ENCODE measurements around the gene PTGIS. TPM values are rescaled to one million over a fixed set of nuclear protein-coding genes. Genes with fewer than 3 reads are reported as not detected.
A peak's percentile ranks its signal among the peaks of the same experiment; 100 is the strongest.

Gene PTGIS
- total RNA-seq, 1 donor from 2014 or later, result 26.9 TPM

DNA sequence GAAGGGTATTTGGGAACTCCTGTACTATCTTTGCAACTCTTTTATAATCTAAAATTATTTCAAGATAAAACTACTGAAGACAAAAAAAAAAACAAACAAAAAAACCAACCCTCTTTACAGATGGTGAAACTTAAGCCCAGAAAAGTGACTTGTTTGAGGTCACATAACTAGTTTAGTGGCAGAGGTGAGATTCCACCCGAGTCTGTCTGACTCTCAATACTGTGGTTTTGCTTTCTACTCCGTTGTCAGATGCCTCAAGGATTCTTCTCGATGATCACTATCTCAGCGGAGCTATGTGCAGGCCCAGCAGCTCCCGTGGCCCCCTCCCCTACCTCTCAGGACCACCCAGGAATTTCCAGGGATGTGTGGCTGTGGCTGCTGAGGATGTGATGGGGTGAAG is 49.4 kb downstream of the PTGIS start:
- DNase-seq, result no peak
- no peak for ATAC-seq (ENCODE audit: poor library complexity)
- intact Hi-C loops (cut with DNase I), result no loop called here

GRCh38 chr20:49517805-49518100 is 50.2 kb downstream of the PTGIS start:
- intact Hi-C loops (cut with DNase I), result no loop called here
- no peak for ATAC-seq (ENCODE audit: poor library complexity)
- DNase-seq, result no peak

DNA sequence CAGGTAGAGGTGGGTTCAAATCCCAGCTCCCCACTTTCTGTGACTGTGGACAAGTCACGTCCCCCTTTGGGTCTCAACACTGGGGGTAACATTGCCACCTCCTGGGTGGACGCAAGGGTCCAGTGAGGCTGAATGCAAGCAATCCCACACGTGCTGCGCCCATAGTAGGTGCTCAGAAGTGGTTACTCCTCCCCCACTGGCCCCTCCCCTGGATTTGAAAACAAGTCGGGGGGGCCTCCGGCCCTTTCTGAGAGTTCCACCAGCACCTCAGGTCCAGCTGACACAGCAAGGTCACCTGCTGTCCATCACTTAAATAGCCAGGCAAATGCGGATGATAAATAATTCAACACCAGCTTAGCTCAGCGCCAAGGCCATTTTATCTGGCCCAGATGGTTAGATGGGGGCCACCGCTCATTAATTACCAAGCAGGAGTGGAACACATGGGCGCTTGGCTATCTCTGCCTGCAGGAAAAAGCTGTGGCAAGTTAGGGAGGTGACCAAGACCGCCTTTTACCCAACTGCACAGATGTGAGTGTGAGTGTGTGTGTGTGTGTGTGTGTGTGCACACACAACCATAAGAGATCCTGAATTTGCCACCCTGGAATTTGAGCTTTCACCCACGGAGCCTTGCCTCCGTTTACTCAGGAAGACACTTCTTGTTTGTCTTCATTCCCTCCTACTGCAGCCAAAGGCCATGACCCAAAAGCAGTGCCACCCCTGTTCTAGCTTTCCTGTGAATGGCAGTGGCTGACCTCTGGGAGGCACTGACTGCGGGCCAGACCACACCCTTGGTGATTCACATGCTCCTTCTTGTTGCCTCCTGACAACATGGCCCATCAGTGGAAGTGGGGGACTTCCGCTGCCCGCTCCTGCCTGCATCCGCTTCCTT is 50.8 kb downstream of the PTGIS start:
- intact Hi-C loops (cut with DNase I), result no loop called here
- no peak for DNase-seq
- no peak for ATAC-seq (ENCODE audit: poor library complexity)

GRCh38 chr20:49515586-49515985 is 52.4 kb downstream of the PTGIS start:
- intact Hi-C loops (cut with DNase I), result no loop called here
- no peak for ATAC-seq (ENCODE audit: poor library complexity)
- DNase-seq, result no peak

DNA sequence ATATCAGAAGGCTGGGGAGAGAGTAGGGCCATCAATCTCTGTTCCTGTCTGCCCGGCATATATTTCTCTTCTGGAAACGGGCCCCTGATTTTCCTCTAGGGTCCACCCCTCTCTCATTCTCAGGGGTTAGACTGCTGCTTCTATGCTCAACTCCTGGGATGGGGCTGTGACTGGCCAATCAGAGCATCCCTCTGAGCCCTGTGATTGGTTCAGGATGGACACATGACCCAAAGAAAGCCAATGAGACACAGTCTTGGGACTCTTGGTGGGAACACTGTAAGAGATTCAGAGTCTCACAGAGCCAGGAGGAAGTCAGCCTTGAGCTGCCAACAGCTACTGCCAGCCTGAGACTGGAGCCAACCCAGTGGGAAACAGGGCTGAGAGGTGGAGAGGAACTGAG is 54.4 kb downstream of the PTGIS start:
- DNase-seq (no peak), ATAC-seq (ENCODE audit: poor library complexity) (no peak)
- intact Hi-C loops (cut with DNase I), result no loop called here

- intact Hi-C loops (cut with DNase I), result no loop called here
- DNase-seq, result no peak
- ATAC-seq (ENCODE audit: poor library complexity), result no peak
Observed at GRCh38 chr20:49513009-49513408, 54.9 kb downstream of the PTGIS start.

DNA sequence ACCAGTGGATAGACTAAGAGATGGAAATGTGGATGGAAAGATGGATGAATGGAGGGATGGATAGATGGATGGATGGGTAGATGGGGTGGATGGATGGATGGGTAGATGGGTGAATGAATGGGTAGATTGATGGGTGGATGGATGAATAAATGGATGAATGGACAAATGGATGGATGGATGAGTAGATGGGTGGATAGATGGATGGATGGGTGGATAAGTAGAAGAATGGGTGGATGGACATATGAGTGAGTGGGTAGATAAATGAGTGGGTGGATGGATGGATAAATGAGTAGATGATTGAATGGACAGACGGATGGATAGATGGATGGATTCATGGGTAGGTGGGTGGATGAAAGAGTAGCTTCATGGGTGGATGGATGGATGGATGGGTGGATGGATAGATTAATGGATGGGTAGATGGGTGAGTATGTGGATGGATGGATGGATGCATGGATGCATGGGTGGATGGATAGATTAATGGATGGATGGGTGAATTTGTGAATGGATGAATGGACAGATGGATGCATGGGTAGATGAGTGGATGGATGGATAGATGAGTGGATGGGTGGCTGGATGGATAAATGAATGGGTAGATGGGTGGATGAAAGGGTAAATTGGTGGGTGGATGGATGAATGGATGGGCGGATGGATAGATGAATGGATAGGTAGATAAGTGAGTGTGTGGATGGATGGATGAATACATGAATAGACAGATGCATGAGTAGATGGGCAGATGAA is 56.0 kb downstream of the PTGIS start:
- ATAC-seq (ENCODE audit: poor library complexity) (no peak), DNase-seq (no peak)
- intact Hi-C loops (cut with DNase I), result no loop called here

- DNase-seq, result peak; percentile 76
- ATAC-seq (ENCODE audit: poor library complexity), result peak; percentile 82
- intact Hi-C loops (cut with DNase I), result no loop called here
Observed at GRCh38 chr20:49510562-49511122, 57.3 kb downstream of the PTGIS start.

- DNase-seq (no peak), ATAC-seq (ENCODE audit: poor library complexity) (no peak)
- intact Hi-C loops (cut with DNase I), result no loop called here
Observed at GRCh38 chr20:49508435-49509199, 59.3 kb downstream of the PTGIS start.

- ATAC-seq (ENCODE audit: poor library complexity) (no peak), DNase-seq (no peak)
- intact Hi-C loops (cut with DNase I), result no loop called here
Observed at GRCh38 chr20:49507741-49508434, 60.0 kb downstream of the PTGIS start.

GRCh38 chr20:49505518-49505917 is 62.4 kb downstream of the PTGIS start:
- no peak for ATAC-seq (ENCODE audit: poor library complexity)
- intact Hi-C loops (cut with DNase I), result no loop called here
- DNase-seq, result no peak

DNA sequence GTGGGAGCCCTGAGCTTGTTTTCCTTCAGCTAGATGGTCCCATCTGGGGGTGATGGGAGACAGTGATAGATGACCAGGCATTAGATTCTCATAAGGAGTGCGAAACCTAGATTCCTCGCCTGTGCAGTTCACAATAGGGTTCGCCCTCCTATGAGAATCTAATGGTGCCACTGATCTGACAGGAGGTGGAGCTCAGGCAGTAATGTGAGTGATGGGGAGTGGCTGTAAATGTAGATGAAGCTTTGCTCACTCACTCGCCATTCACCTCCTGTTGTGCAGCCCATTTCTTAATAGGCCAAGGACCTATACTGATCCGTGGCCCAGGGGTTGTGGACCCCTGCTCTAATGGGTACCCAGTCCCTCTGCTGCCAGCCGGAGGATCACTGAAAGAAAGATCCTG is 64.8 kb downstream of the PTGIS start:
- no peak for ATAC-seq (ENCODE audit: poor library complexity)
- no peak for DNase-seq
- intact Hi-C loops (cut with DNase I), result no loop called here

GRCh38 chr20:49501917-49502316 is 66.0 kb downstream of the PTGIS start:
- ATAC-seq (ENCODE audit: poor library complexity) (peak; percentile 43), DNase-seq (no peak)
- intact Hi-C loops (cut with DNase I), result no loop called here

DNA sequence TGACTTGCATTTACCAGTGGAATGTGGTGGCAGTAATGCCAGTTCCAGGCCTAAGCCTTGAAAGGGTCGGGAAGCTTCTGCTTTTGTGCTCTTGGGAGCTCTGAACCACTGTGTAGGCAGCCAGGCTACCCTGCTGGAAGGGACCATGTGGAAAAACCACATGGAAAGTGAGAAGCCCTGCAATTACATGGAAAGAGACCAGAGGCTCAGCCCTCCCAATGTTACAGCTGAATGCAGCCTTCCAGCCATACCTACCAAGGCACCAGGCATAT is 70.6 kb downstream of the PTGIS start:
- ATAC-seq (ENCODE audit: poor library complexity), result no peak
- DNase-seq, result no peak
- intact Hi-C loops (cut with DNase I), result no loop called here

- DNase-seq (no peak), ATAC-seq (ENCODE audit: poor library complexity) (no peak)
- intact Hi-C loops (cut with DNase I), result no loop called here
Observed at GRCh38 chr20:49496553-49497397, 71.2 kb downstream of the PTGIS start.

DNA sequence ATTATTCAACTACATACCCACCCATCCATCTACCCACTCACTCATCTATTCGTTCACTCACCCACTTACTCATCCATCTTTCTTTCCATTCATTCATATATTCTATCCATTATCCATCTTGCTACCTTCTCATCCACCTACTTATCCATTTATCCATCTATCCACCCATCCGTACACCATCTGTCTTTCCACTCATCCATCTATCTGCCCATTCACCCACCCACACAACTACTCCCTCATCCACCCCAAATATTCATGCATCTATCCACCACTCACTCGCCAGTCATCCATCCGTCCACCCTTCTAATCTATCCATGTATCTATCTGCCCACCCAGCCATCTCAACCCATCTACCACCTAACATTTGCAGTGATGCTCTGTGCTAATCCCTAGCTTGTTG is 71.9 kb downstream of the PTGIS start:
- DNase-seq (no peak), ATAC-seq (ENCODE audit: poor library complexity) (no peak)
- intact Hi-C loops (cut with DNase I), result no loop called here

DNA sequence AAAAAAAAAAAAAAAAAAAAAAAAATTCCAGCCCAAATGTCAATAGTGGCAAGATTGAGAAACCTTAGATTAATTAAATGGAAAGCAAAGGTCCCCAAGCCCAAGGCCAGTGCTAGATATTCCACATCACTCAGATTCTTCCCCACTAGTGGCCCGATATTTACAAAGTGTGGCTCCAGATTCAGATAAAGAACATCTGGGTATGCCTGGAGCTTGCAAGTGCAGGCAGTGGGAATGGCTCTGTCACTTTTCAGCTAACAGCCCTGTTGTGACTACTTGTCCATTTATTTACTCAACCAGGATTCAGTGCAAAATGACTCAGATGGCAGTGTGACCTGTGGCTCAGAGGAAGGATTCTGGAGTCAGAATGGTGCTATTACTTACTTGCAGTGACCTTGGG is 77.2 kb downstream of the PTGIS start:
- intact Hi-C loops (cut with DNase I), result no loop called here
- ATAC-seq (ENCODE audit: poor library complexity) (no peak), DNase-seq (no peak)

DNA sequence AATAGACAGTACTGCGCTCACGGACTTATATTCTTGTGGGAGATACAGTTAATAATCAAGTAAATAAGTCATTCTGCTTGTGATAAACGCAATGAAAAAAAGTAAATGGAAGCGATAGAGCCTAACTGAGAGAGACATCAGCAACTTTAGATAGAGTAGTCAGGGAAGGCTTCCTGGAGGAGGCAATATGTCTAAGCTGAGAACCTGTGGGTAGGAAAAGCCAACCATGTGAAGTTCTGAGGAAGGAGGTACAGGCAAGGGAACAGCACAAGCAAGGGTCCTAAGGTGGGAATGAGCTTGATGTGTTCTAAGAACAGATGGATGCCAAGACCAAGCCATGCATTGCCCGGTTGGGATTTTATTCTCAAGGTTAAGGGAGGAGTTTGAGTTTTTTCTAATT is 78.2 kb downstream of the PTGIS start:
- DNase-seq, result no peak
- ATAC-seq (ENCODE audit: poor library complexity), result no peak
- intact Hi-C loops (cut with DNase I), result loop anchor here (10.0 kb wide), 1 partner anchor 105 kb away; no protein-coding TSS in a partner anchor
